Activated naive CD4-positive, alpha-beta T cell treated with anti-CD3 and anti-CD28 coated beads, Interleukin-2, amount 10 ng/mL, durations not matched to agents 5 hours and 36 hours (primary cell): ENCODE results near the gene SPTSSB. TPM values are rescaled to one million over a fixed set of nuclear protein-coding genes. Genes with fewer than 3 reads are reported as not detected.

Source experiments
- total RNA-seq, 2 experiments: library from RNA; stranded (reverse); gene quantifications; one replicate each; pipeline ENCODE4 v1.2.3, GENCODE V29; 2021

The SPTSSB gene, protein sequence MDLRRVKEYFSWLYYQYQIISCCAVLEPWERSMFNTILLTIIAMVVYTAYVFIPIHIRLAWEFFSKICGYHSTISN
- not detected for total RNA-seq

DNA sequence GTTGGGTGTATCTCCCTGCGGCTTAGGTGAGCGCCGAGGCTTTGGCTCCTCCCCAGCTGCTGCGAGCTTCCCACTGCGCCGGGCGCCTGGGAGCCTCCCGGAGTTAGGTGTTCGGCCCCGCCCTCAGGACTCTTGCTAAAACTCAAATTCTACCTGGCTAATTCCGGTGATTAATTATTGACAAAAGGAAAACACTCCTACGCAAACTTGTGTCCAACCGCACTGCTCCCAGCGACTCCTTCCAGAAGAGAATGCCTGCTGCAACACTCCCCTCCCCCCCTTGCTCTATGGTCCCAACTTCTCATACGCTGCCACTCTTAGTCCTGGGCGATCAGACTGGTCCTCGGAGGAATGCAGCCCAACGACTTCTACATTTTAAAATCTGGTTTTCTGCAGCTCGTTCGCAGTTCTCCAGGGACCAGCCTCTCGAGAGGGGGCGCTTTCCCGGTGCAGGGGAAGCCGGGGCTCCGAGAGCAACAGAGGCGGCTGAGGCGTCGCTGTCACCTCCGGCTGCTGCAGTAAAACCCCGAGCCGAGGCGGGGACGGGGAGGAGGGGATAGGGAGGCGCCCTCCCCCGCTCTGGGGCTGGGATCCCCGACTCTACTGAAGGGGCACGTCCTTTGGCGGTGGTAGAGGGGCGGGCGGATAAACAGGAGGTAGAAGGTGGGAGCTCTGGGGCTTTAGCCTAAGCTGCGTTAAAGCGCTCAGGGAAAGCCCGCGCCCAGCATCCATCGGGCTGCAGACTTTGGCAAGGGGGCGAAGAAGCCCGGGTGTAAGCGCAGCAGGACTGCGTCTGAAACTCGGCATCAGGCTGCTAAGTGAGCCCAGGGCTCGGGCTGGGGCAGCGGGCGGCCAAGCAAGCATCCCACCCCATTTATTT lies at the start of gene SPTSSB:
Gene SPTSSB (minus strand): TSS at position 77 of the 880 bp plus-strand sequence. CDS start 25,194 bp downstream, outside the sequence.

Other genes starting within 250 kb of the SPTSSB start
- 10 to 100 TPM; 39.9 to 45.2 TPM for gene NMD3, start 150.2 kb downstream of the SPTSSB start, total RNA-seq
- gene OTOL1, start 125.3 kb upstream of the SPTSSB start, total RNA-seq = not detected